RWPE1 (cell line): ENCODE data around the gene DTWD1.
A peak's percentile ranks its signal among the peaks of the same experiment; 100 is the strongest.
"Not testable (repeated sequence)": the region's sequence is repeated elsewhere in the genome, so short reads cannot be mapped to it uniquely, and the experiment has no call there.

Experiments used
- CTCF ChIA-PET: fragments of 350-600 bp; sonication (Branson Sonifier 250); formaldehyde crosslinking; extraction: SDS; loops from one replicate; lab custom pipeline; 2021; lab: Yijun Ruan, JAX
- POLR2A ChIA-PET: fragments of 400-600 bp; formaldehyde crosslinking; extraction: SDS; loops from one replicate; lab custom pipeline; 2020; ENCODE audit warnings: antibody characterized with exemption; ENCODE audit not compliant: low non-redundant PET; lab: Yijun Ruan, JAX
- DNase-seq: peaks from one replicate; pipeline ENCODE4 v3.0.0; 2012; ENCODE audit warnings: low spot score
- H3K27ac ChIP-seq: fragments of 450-650 bp; 2 replicates; pipeline ENCODE4 v1.5.1; 2017
- CTCF ChIP-seq: fragments of 450-650 bp; conservative IDR thresholded peaks from 2 replicates; pipeline ENCODE4 v1.5.1; 2017; ENCODE audit warnings: low read depth, mild to moderate bottlenecking

DTWD1 gene

GRCh38 chr15:49606594-49606993, 14.3 kb upstream of the DTWD1 start:
- CTCF ChIA-PET, result no interaction called here
- no peak for TF ChIP-seq CTCF
- DNase-seq, result no peak
- no peak overlapping the region for H3K27ac ChIP-seq
- POLR2A ChIA-PET, result no interaction called here

GRCh38 chr15:49610157-49610918, 10.5 kb upstream of the DTWD1 start:
- ChIA-PET POLR2A (no interaction called here), CTCF (no interaction called here)
- TF ChIP-seq CTCF, result no peak
- H3K27ac ChIP-seq, result no peak overlapping the region
- DNase-seq, result no peak

- CTCF ChIA-PET, POLR2A ChIA-PET, H3K27ac ChIP-seq, DNase-seq: not testable (repeated sequence)
These were observed 8.6 kb upstream of the DTWD1 start for GRCh38 chr15:49612240-49612639.

GRCh38 chr15:49619226-49619625, 1.6 kb upstream of the DTWD1 start:
- no peak overlapping the region for H3K27ac ChIP-seq
- ChIA-PET CTCF (interaction anchor here (0.5 to 1.0 kb wide), 2 partner anchors 109 to 197 kb away, joined by 3 read pairs; no protein-coding TSS in a partner anchor), POLR2A (no interaction called here)
- DNase-seq, result no peak
- no peak for TF ChIP-seq CTCF

DNA sequence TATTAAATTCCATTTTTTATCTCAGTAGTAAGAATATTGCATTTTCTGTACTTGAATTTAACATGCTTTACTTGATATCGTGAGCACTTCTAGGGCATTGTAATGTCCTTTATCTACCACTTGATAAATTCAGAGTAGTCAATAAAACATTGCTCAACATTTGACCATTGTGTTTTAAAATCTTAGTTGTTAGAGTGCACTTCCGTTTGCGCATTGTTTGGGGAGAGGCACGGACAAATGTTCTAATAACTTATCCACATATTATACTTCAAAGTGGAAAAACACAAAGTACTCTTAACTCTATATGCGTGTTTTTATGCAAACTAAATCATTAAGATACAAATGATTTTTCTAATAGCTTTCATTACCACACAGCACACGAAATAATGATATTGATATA, 649 bp upstream of the DTWD1 start:
- TF ChIP-seq CTCF, result no peak
- peak overlapping the region; percentile 77 for H3K27ac ChIP-seq
- POLR2A ChIA-PET, result no interaction called here
- no peak for DNase-seq
- CTCF ChIA-PET, result no interaction called here

GRCh38 chr15:49621401-49621811, 558 bp downstream of the DTWD1 start:
- no peak for DNase-seq
- no peak for TF ChIP-seq CTCF
- peak overlapping the region; percentile 77 for H3K27ac ChIP-seq
- ChIA-PET CTCF (interaction anchor here (0.6 to 0.7 kb wide), 3 partner anchors 48 to 464 kb away, joined by 3 to 7 read pairs (median 3); no protein-coding TSS in a partner anchor), POLR2A (interaction anchor here (0.7 kb wide), 1 partner anchor 12 kb away, joined by 3 read pairs; no protein-coding TSS in a partner anchor)

DNA sequence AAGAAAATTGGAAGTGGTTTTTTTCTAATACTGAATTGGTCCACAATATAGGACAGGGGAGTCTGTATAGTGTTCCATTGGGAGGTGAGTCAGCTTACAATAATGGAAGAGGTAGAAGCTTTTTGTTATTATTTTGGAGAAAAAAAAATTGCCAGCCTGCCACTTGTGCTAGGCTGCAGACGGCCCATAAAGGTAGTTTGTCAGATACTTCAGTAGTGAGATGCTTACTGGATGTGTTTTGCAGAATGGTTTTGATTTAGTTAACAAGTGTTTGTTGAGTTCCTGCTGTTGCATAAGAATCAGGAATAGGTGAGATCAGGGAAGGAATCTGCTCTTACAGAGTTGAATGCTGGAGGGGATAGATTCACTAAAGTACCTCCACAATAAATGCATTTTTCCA, 1.0 kb downstream of the DTWD1 start:
- DNase-seq, result no peak
- ChIA-PET CTCF (interaction anchor here (0.6 kb wide), 1 partner anchor 464 kb away, joined by 7 read pairs; no protein-coding TSS in a partner anchor), POLR2A (no interaction called here)
- no peak for TF ChIP-seq CTCF
- no peak overlapping the region for H3K27ac ChIP-seq
